Spleen (tissue), 11 donors: Measurements from ENCODE around the gene PSME3IP1. TPM values are rescaled to one million over a fixed set of nuclear protein-coding genes. Genes with fewer than 3 reads are reported as not detected.

ENCODE experiments used
- DNase-seq: peaks from one replicate; pipeline ENCODE4 v3.0.0-alpha.2; 2020
- H3K27ac ChIP-seq, 8 donors: fragments of 200-600 bp; sonication (generic) in 7 of 8; 1 replicate in 4 of 8; 2 replicates in 4 of 8; pipeline versions ENCODE4 v1.5.0 to v1.8.0; 2016 to 2021; ENCODE audit warnings: inconsistent platforms in 4 of 8, mild to moderate bottlenecking in 4 of 8, moderate library complexity in 1 of 8
- H3K27me3 ChIP-seq, 7 donors: fragments of 200-600 bp; sonication (generic) in 6 of 7; replicated peaks in 1 of 7; 1 replicate in 4 of 7; 2 replicates in 3 of 7; pipeline versions ENCODE4 v1.5.0 to v1.8.0; 2016 to 2021; ENCODE audit warnings: inconsistent platforms in 3 of 7, mild to moderate bottlenecking in 1 of 7
- H3K36me3 ChIP-seq, 6 donors: fragments of 200-600 bp; sonication (generic) in 5 of 6; 1 replicate in 4 of 6; 2 replicates in 2 of 6; pipeline versions ENCODE4 v1.5.0 to v1.8.0; 2016 to 2021; ENCODE audit warnings: inconsistent platforms in 2 of 6
- H3K4me1 ChIP-seq, 6 donors: fragments of 200-600 bp; sonication (generic) in 5 of 6; 1 replicate in 3 of 6; 2 replicates in 3 of 6; pipeline versions ENCODE4 v1.5.0 to v1.8.0; 2016 to 2021; ENCODE audit warnings: inconsistent platforms in 3 of 6
- H3K4me3 ChIP-seq, 8 donors: fragments of 200-600 bp; sonication (generic) in 7 of 8; 1 replicate in 4 of 8; 2 replicates in 4 of 8; pipeline versions ENCODE4 v1.5.0 to v1.8.0; 2016 to 2021; ENCODE audit warnings: inconsistent platforms in 4 of 8, mild to moderate bottlenecking in 4 of 8, moderate library complexity in 2 of 8
- H3K9me3 ChIP-seq, 8 donors: fragments of 200-600 bp; sonication (generic) in 7 of 8; 1 replicate in 4 of 8; 2 replicates in 4 of 8; pipeline versions ENCODE4 v1.5.0 to v1.8.0; 2016 to 2021; ENCODE audit warnings: inconsistent platforms in 4 of 8
- POLR2A ChIP-seq, 3 donors: fragments of 450-650 bp; IDR thresholded peaks; one replicate each; pipeline ENCODE4 v1.5.1; 2017; ENCODE audit warnings: antibody characterized with exemption in 3 of 3, mild to moderate bottlenecking in 1 of 3
- POLR2AphosphoS5 ChIP-seq, 3 donors: sonication (generic); formaldehyde crosslinking; IDR thresholded peaks; one replicate each; pipeline ENCODE4 v1.5.1; 2017; ENCODE audit warnings: antibody characterized with exemption in 3 of 3
- WGBS, 5 donors: extraction: QIAGEN DNeasy Blood & Tissue Kit in 3 of 5; methylation state at CpG; one replicate each; pipeline versions ENCODE4 v1.1.5 to v1.1.7; 2013 to 2018; 5-methylcytosine and 5-hydroxymethylcytosine counted together
- intact Hi-C: fragments of 100-400 bp; cut with DNase I; formaldehyde crosslinking; loops from one replicate; pipeline ENCODE4 v1.15.0; 2023; ENCODE audit warnings: low total_unique reads
- polyA plus RNA-seq, 3 donors: library from polyadenylated mRNA; stranded (reverse); fragments of 200-250 nt; gene quantifications; one replicate each; pipeline ENCODE4 v1.2.1, GENCODE V29; 2013
- total RNA-seq, 7 donors: library from RNA; depleted of rRNA in 3 of 7; stranded (reverse); fragments of >200 nt in 3 of 7; fragmentation: NEBNext Ultra II Directional in 4 of 7; extraction: Animal tissue kit (Norgen Biotek cat#: 25700) in 4 of 7; gene quantifications; one replicate each; pipeline versions ENCODE4 v1.1.0 to v1.2.1, GENCODE V29; 2016 to 2021
- TF ChIP-seq, protein P1 (sequence below), 11 experiments: fragments of 200-600 bp in 7 of 11; fragments of 450-650 bp in 4 of 11; sonication (generic) in 4 of 11; IDR thresholded peaks in 8 of 11; conservative IDR thresholded peaks in 3 of 11; 1 replicate in 7 of 11; 2 replicates in 4 of 11; pipeline versions ENCODE4 v1.4.0 to v1.8.0; 2016 to 2021; ENCODE audit warnings: antibody characterized with exemption in 11 of 11, inconsistent platforms in 4 of 11, mild to moderate bottlenecking in 1 of 11
- donor health status: healthy with polysubstance abuse.
- donor health status: DM: no; HTN: no; CAD: no; lungs with moderate emphysema.
- donor health status: DM: no; HTN: no; CAD: no.
- donor health status: Bipolar disorder and iron deficiency.
- donor health status: healthy.
- donor health status: DM: no; HTN: no; CAD: no.
- donor health status: DM: yes; HTN: yes; CAD: no.

PSME3IP1 gene
- total and polyA plus RNA-seq, 10 donors, result 64.6 to 128 (median 96.0) TPM

DNA sequence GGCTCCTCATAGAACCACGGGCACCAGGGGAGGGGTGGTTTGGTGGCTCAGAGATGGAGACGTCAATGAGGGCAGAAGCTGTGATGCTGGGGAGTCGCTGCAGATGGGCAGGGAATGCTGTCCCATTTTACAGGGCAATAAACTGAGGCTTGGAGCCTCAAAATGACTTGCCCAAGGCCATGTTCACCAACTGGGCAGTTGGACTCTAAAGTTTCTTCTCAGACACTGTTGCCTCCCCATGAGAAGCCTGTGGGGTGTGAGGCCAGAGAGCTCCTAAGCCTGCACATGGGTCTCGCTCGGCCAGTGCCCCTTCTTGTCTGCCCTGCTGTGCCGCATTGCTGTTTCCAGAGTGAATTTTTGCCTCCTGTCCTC lies 54.9 kb downstream of the PSME3IP1 start:
- peaks cover 0 to 85% (median 0%) of the 10 kb centered on the region in 6 donors for H3K36me3 ChIP-seq
- H3K27me3 ChIP-seq, result no peaks in the 10 kb centered on the region
- H3K4me1 ChIP-seq, result peaks cover 10 to 95% (median 20%) of the 10 kb centered on the region in 6 donors
- WGBS, 5 donors, result 84 to 96% (median 90%) methylated on average over 6 of the region's 6 CpGs
- peak overlapping the region in 4 of 8 donors; percentile 4 to 80 (median 50) for H3K27ac ChIP-seq
- no peaks in the 10 kb centered on the region for H3K9me3 ChIP-seq
- intact Hi-C loops, result no loop called here
- TF ChIP-seq POLR2AphosphoS5 (IDR thresholded peaks at IDR 0.05) (no peak), POLR2A (IDR thresholded peaks at IDR 0.05) (no peak)
- TF ChIP-seq, protein P1, sequence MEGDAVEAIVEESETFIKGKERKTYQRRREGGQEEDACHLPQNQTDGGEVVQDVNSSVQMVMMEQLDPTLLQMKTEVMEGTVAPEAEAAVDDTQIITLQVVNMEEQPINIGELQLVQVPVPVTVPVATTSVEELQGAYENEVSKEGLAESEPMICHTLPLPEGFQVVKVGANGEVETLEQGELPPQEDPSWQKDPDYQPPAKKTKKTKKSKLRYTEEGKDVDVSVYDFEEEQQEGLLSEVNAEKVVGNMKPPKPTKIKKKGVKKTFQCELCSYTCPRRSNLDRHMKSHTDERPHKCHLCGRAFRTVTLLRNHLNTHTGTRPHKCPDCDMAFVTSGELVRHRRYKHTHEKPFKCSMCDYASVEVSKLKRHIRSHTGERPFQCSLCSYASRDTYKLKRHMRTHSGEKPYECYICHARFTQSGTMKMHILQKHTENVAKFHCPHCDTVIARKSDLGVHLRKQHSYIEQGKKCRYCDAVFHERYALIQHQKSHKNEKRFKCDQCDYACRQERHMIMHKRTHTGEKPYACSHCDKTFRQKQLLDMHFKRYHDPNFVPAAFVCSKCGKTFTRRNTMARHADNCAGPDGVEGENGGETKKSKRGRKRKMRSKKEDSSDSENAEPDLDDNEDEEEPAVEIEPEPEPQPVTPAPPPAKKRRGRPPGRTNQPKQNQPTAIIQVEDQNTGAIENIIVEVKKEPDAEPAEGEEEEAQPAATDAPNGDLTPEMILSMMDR (IDR thresholded peaks at IDR 0.05 in 8 of 11, conservative IDR thresholded peaks at IDR 0.05 in 3 of 11), result no peak
- no peak overlapping the region for H3K4me3 ChIP-seq
- no peak for DNase-seq

DNA sequence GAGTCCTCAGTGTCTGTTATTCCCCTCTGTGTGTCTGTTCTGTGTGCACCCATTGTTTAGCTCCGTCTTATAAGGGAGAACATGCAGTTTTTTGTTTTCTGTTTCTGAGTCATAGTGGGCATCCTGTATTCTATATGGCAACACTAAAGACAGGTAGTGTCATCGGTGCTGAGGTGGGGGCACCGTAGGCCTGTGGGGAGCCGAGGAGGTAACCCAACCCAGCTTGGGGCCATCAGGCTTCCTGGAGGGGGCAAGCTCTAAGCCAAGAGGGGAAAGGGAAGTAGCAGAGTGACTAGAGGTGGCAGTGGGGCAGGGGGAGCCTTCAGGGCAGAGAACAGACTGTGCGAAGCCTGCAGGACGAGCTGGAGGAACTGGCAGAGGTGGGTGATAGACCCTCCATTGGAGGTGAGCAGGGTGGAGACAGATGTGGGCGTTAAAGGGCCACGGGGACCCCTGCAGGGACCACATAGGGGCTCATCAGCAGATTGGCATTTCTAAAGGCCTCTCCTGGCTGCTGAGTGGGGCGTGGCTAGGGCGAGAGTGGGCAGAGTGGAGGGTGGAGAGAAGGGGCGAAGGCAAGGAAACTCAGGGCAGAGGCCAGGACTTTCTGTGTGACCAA lies 57.0 kb downstream of the PSME3IP1 start:
- Histone ChIP-seq H3K9me3 (no peaks in the 10 kb centered on the region), H3K27ac (peak overlapping the region in 4 of 8 donors; percentile 39 to 58 (median 50)), H3K4me1 (peaks cover 0 to 80% (median 6%) of the 10 kb centered on the region in 6 donors), H3K27me3 (no peaks in the 10 kb centered on the region), H3K36me3 (peaks cover 0 to 92% (median 0%) of the 10 kb centered on the region in 6 donors), H3K4me3 (peak overlapping the region in 1 of 8 donors; percentile 3)
- DNase-seq, result no peak
- TF ChIP-seq, protein P1 (IDR thresholded peaks at IDR 0.05 in 8 of 11, conservative IDR thresholded peaks at IDR 0.05 in 3 of 11), result no peak
- TF ChIP-seq POLR2A (IDR thresholded peaks at IDR 0.05) (no peak), POLR2AphosphoS5 (IDR thresholded peaks at IDR 0.05) (no peak)
- whole genome bisulfite sequencing, 5 donors, result 54 to 72% (median 64%) methylated on average over 11 of the region's 11 CpGs
- intact Hi-C loops, result no loop called here

DNA sequence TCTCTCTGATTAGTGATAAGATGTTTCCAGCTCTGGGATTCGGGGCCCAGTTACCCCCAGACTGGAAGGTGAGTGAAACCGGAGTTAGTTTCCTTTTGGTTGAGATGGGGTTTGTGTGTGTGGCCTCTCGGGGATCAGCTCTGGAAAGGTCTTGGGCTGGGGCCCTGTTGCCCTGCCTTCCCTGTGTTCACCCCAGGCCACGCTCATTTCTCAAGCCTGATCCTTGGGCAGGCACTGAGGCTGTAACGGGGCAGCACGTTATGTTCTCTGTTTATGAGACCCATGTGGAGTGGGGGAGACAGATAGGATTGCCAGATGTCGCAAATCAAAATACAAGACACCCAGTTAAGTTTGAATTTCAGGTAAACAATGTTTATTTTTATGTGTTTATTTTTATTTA lies 58.0 kb downstream of the PSME3IP1 start:
- H3K4me3 ChIP-seq, result no peak overlapping the region
- H3K36me3 ChIP-seq, result peaks cover 0 to 89% (median 0%) of the 10 kb centered on the region in 6 donors
- no peaks in the 10 kb centered on the region for H3K27me3 ChIP-seq
- no peaks in the 10 kb centered on the region for H3K9me3 ChIP-seq
- intact Hi-C loops, result no loop called here
- H3K4me1 ChIP-seq, result peaks cover 0 to 80% (median 7%) of the 10 kb centered on the region in 6 donors
- 93 to 96% (median 94%) methylated on average over 7 of the region's 7 CpGs for WGBS, 5 donors
- no peak for TF ChIP-seq POLR2A (IDR thresholded peaks at IDR 0.05)
- no peak for DNase-seq
- peak overlapping the region in 2 of 8 donors; percentile 2 to 49 for H3K27ac ChIP-seq

DNA sequence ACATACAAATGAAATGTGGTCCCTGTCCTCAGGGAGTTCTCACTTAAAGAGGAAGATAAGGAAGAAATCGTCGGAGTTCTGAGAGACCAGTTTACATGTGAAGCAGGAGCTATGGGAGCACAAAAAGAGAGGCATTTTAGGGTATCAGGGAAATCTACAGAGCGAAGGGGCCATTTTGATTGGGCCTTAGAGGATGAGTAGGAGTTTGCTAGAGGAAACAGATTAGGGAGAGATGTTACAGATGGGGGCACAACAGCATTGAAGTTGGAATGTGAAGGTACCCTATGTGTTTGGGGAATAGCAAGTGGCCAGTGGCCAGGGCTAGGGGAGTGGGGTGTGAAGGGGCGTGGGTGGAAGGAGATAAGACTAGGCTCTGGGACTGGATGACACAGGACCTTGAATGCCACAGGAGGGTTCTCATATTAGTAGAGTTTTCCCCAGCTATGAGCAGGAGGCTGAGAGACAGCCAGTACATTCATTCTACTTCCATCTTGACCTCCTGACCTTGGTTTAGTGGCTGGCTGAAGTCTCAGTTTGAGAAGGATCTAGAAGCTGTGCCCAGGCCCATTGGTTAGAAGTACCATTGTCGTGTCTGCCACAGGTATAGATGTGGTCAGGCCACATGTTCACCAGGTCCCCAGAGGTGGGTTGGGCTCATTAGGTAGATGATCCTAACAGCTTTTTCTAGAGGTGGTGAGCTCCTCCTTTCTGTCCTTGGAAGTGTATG lies 58.6 kb downstream of the PSME3IP1 start:
- TF ChIP-seq, protein P1 (IDR thresholded peaks at IDR 0.05 in 8 of 11, conservative IDR thresholded peaks at IDR 0.05 in 3 of 11), result no peak
- TF ChIP-seq POLR2A (IDR thresholded peaks at IDR 0.05) (no peak), POLR2AphosphoS5 (IDR thresholded peaks at IDR 0.05) (no peak)
- H3K9me3 ChIP-seq, result no peaks in the 10 kb centered on the region
- H3K27me3 ChIP-seq, result no peaks in the 10 kb centered on the region
- no peak overlapping the region for H3K27ac ChIP-seq
- no peak for DNase-seq
- H3K4me1 ChIP-seq, result peaks cover 0 to 77% (median 7%) of the 10 kb centered on the region in 6 donors
- WGBS, 5 donors, result 88 to 95% (median 92%) methylated on average over 5 of the region's 5 CpGs
- intact Hi-C loops, result no loop called here
- H3K4me3 ChIP-seq, result no peak overlapping the region
- peaks cover 0 to 87% (median 0%) of the 10 kb centered on the region in 6 donors for H3K36me3 ChIP-seq
